ENCODE data around the gene EYS. TPM values are rescaled to one million over a fixed set of nuclear protein-coding genes. Genes with fewer than 3 reads are reported as not detected.

EYS gene
- total RNA-seq, 1 donor from 2014 or later, result 0.31 TPM

GRCh38 chr6:64100702-64101303 is 1606.2 kb downstream of the EYS start:
- ATAC-seq (no peak), DNase-seq (ENCODE audit: low spot score) (no peak)
- intact Hi-C loops (cut with DNase I), result no loop called here

- intact Hi-C loops (cut with DNase I), result no loop called here
- ATAC-seq (no peak), DNase-seq (ENCODE audit: low spot score) (no peak)
These were observed 1616.7 kb downstream of the EYS start for GRCh38 chr6:64090352-64090751.

- DNase-seq (ENCODE audit: low spot score) (no peak), ATAC-seq (no peak)
- intact Hi-C loops (cut with DNase I), result no loop called here
These were observed 1621.9 kb downstream of the EYS start for GRCh38 chr6:64085126-64085525.

GRCh38 chr6:64084185-64084663 is 1622.8 kb downstream of the EYS start:
- no peak for DNase-seq (ENCODE audit: low spot score)
- ATAC-seq, result no peak
- intact Hi-C loops (cut with DNase I), result no loop called here

- ATAC-seq, result no peak
- DNase-seq (ENCODE audit: low spot score), result no peak
- intact Hi-C loops (cut with DNase I), result no loop called here
These were observed 1623.8 kb downstream of the EYS start for GRCh38 chr6:64083261-64083660.

- no peak for ATAC-seq
- intact Hi-C loops (cut with DNase I), result no loop called here
These were observed 1625.6 kb downstream of the EYS start for GRCh38 chr6:64081453-64081852.

GRCh38 chr6:64074981-64075380 is 1632.0 kb downstream of the EYS start:
- intact Hi-C loops (cut with DNase I), result no loop called here
- DNase-seq (ENCODE audit: low spot score) (no peak), ATAC-seq (no peak)

More at GRCh38 chr6:64081453-64081852, 1625.6 kb downstream of the EYS start:
- DNase-seq (ENCODE audit: low spot score), result no peak

- DNase-seq (ENCODE audit: low spot score), result no peak
- intact Hi-C loops (cut with DNase I), result no loop called here
- ATAC-seq, result no peak
These were observed 1634.3 kb downstream of the EYS start for GRCh38 chr6:64072686-64073085.

GRCh38 chr6:64064919-64065318 is 1642.1 kb downstream of the EYS start:
- no peak for ATAC-seq
- no peak for DNase-seq (ENCODE audit: low spot score)
- intact Hi-C loops (cut with DNase I), result no loop called here

GRCh38 chr6:64062960-64063683 is 1643.9 kb downstream of the EYS start:
- ATAC-seq (no peak), DNase-seq (ENCODE audit: low spot score) (no peak)
- intact Hi-C loops (cut with DNase I), result no loop called here

- intact Hi-C loops (cut with DNase I), result no loop called here
- ATAC-seq, result no peak
- DNase-seq (ENCODE audit: low spot score), result no peak
These were observed 1652.2 kb downstream of the EYS start for GRCh38 chr6:64054861-64055260.

GRCh38 chr6:64050590-64050989 is 1656.4 kb downstream of the EYS start:
- intact Hi-C loops (cut with DNase I), result no loop called here
- no peak for DNase-seq (ENCODE audit: low spot score)
- ATAC-seq, result no peak

GRCh38 chr6:64049736-64050135 is 1657.3 kb downstream of the EYS start:
- intact Hi-C loops (cut with DNase I), result no loop called here
- ATAC-seq (no peak), DNase-seq (ENCODE audit: low spot score) (no peak)

GRCh38 chr6:64046746-64047208 is 1660.2 kb downstream of the EYS start:
- intact Hi-C loops (cut with DNase I), result no loop called here
- no peak for DNase-seq (ENCODE audit: low spot score)
- no peak for ATAC-seq

GRCh38 chr6:64041373-64041772 is 1665.7 kb downstream of the EYS start:
- DNase-seq (ENCODE audit: low spot score) (no peak), ATAC-seq (no peak)
- intact Hi-C loops (cut with DNase I), result no loop called here

- DNase-seq (ENCODE audit: low spot score) (no peak), ATAC-seq (no peak)
- intact Hi-C loops (cut with DNase I), result no loop called here
These were observed 1666.9 kb downstream of the EYS start for GRCh38 chr6:64040113-64040512.

- intact Hi-C loops (cut with DNase I), result no loop called here
These were observed 1669.6 kb downstream of the EYS start for GRCh38 chr6:64037427-64037826.

GRCh38 chr6:64034910-64035655 is 1671.9 kb downstream of the EYS start:
- intact Hi-C loops (cut with DNase I), result no loop called here

More at GRCh38 chr6:64037427-64037826, 1669.6 kb downstream of the EYS start:
- DNase-seq (ENCODE audit: low spot score) (no peak), ATAC-seq (no peak)

GRCh38 chr6:64034291-64034690 is 1672.7 kb downstream of the EYS start:
- ATAC-seq, result no peak
- intact Hi-C loops (cut with DNase I), result no loop called here
- no peak for DNase-seq (ENCODE audit: low spot score)

More at GRCh38 chr6:64034910-64035655, 1671.9 kb downstream of the EYS start:
- no peak for DNase-seq (ENCODE audit: low spot score)
- no peak for ATAC-seq

Measured in sciatic nerve (tissue), 2 donors.